Measurements from ENCODE around the gene AMIGO2.
A peak's percentile ranks its signal among the peaks of the same experiment; 100 is the strongest.

AMIGO2 gene

DNA sequence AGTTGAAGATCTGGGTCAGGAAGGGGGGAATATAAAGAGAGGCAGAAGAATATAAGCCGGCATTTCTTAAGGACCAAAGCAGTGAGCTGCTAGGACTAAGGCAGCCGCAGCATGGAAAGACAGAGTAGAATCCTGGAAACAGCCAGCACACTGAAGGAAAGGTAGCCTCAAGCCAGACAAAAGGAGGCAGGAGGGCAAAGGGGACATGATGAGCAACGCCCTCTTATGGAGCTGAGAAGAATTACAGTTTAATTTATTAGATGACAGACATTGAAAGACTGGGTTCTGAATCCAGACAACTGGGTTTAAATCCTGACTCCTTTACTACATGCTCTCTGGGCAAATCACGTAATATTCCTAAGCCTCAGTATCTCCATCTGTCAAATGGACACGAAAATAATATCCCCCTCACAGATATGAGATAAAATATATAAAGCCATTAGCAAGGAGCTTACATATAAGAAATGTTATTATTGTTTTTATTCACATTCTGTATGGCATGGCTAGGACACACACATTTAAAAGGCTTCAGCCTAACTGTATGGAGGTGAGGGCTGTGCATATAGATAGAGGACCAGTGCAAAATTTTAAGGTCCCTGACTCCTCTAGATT is 8.4 kb downstream of the AMIGO2 start:
- Histone ChIP-seq H4K8ac (ENCODE audit: low read depth, low read length) (no peak overlapping the region), H3K79me2 (ENCODE audit: control insufficient read depth, insufficient read depth, low read length, poor library complexity) (no peaks in the 10 kb centered on the region), H3K4me1 (ENCODE audit: control insufficient read depth in 1 of 2, insufficient read depth in 2 of 2, low read length in 2 of 2) (no peaks in the 10 kb centered on the region), H2AK5ac (ENCODE audit: low read length) (no peak overlapping the region), H3K18ac (ENCODE audit: low read length) (no peak overlapping the region), H3K27me3 (ENCODE audit: insufficient read depth, low read length) (no peaks in the 10 kb centered on the region), H3K4me3 (ENCODE audit: low read depth, low read length) (no peak overlapping the region), H3K79me1 (ENCODE audit: low read length) (no peaks in the 10 kb centered on the region), H2AFZ (ENCODE audit: insufficient read depth, low read length, poor library complexity) (no peak overlapping the region), H3K4me2 (ENCODE audit: low read length) (no peak overlapping the region), H4K91ac (ENCODE audit: low read depth, low read length) (no peak overlapping the region), H3K14ac (ENCODE audit: low read length) (no peak overlapping the region), H3K9me3 (ENCODE audit: insufficient read depth, low read depth, low read length) (no peaks in the 10 kb centered on the region), H2BK5ac (ENCODE audit: low read depth, low read length, poor library complexity) (no peak overlapping the region), H4K12ac (ENCODE audit: low read depth, low read length) (no peak overlapping the region), H3K9ac (ENCODE audit: low read length) (no peak overlapping the region), H3K27ac (ENCODE audit: low read depth, low read length) (no peak overlapping the region), H3K23ac (ENCODE audit: low read length) (no peak overlapping the region), H2BK12ac (ENCODE audit: low read length) (no peak overlapping the region), H3K36me3 (ENCODE audit: control insufficient read depth in 1 of 2, insufficient read depth in 2 of 2, low read length in 2 of 2) (no peaks in the 10 kb centered on the region), H2BK120ac (ENCODE audit: insufficient read depth, low read length, poor library complexity) (no peak overlapping the region), H3K4ac (ENCODE audit: low read depth, low read length) (no peak overlapping the region)
- peak; percentile 51 to 74 for DNase-seq
- WGBS (ENCODE audit: extremely low coverage, insufficient coverage, insufficient read length): no CpG with 5 or more reads among the region's 5 CpGs

DNA sequence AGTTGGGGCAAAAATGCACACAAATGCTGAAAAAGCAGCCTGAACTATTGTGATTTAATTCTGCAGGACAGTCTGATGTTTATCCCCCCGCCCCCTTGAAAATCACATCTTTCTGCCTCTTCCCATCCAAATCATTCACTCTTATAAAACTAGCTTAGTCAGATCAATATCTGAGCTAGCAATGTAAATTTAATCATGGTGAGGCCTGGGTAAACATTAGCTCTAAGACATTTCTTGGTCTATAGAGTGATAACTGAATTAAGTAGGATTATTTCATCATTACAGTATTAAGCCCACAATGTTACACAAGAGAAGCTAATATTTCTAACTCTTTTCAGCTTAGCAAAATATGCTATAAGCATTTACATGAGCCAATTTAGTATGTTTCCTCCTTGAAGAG is 9.4 kb downstream of the AMIGO2 start:
- Histone ChIP-seq H3K4ac (ENCODE audit: low read depth, low read length) (no peak overlapping the region), H4K12ac (ENCODE audit: low read depth, low read length) (no peak overlapping the region), H3K79me1 (ENCODE audit: low read length) (no peaks in the 10 kb centered on the region), H3K36me3 (ENCODE audit: control insufficient read depth in 1 of 2, insufficient read depth in 2 of 2, low read length in 2 of 2) (no peaks in the 10 kb centered on the region), H3K4me3 (ENCODE audit: low read depth, low read length) (no peak overlapping the region), H3K27ac (ENCODE audit: low read depth, low read length) (no peak overlapping the region), H3K4me1 (ENCODE audit: control insufficient read depth in 1 of 2, insufficient read depth in 2 of 2, low read length in 2 of 2) (no peaks in the 10 kb centered on the region), H4K91ac (ENCODE audit: low read depth, low read length) (no peak overlapping the region), H3K23ac (ENCODE audit: low read length) (no peak overlapping the region), H2AFZ (ENCODE audit: insufficient read depth, low read length, poor library complexity) (no peak overlapping the region), H3K9me3 (ENCODE audit: insufficient read depth, low read depth, low read length) (no peaks in the 10 kb centered on the region), H2AK5ac (ENCODE audit: low read length) (no peak overlapping the region), H2BK12ac (ENCODE audit: low read length) (no peak overlapping the region), H2BK120ac (ENCODE audit: insufficient read depth, low read length, poor library complexity) (no peak overlapping the region), H3K27me3 (ENCODE audit: insufficient read depth, low read length) (no peaks in the 10 kb centered on the region), H3K9ac (ENCODE audit: low read length) (no peak overlapping the region), H3K79me2 (ENCODE audit: control insufficient read depth, insufficient read depth, low read length, poor library complexity) (no peaks in the 10 kb centered on the region), H4K8ac (ENCODE audit: low read depth, low read length) (no peak overlapping the region), H3K4me2 (ENCODE audit: low read length) (no peak overlapping the region), H3K14ac (ENCODE audit: low read length) (no peak overlapping the region), H3K18ac (ENCODE audit: low read length) (no peak overlapping the region), H2BK5ac (ENCODE audit: low read depth, low read length, poor library complexity) (no peak overlapping the region)
- no CpG with 5 or more reads among the region's 1 CpG for WGBS (ENCODE audit: extremely low coverage, insufficient coverage, insufficient read length)
- no peak for DNase-seq

GRCh38 chr12:47068539-47068938 is 11.2 kb downstream of the AMIGO2 start:
- no peak overlapping the region for H4K8ac ChIP-seq (ENCODE audit: low read depth, low read length)
- H3K4me1 ChIP-seq (ENCODE audit: control insufficient read depth in 1 of 2, insufficient read depth in 2 of 2, low read length in 2 of 2): no peaks in the 10 kb centered on the region
- H3K4me2 ChIP-seq (ENCODE audit: low read length): no peak overlapping the region
- no peak overlapping the region for H3K18ac ChIP-seq (ENCODE audit: low read length)
- H3K23ac ChIP-seq (ENCODE audit: low read length): no peak overlapping the region
- no CpG with 5 or more reads among the region's 6 CpGs for WGBS (ENCODE audit: extremely low coverage, insufficient coverage, insufficient read length)
- H4K91ac ChIP-seq (ENCODE audit: low read depth, low read length): no peak overlapping the region
- H2AFZ ChIP-seq (ENCODE audit: insufficient read depth, low read length, poor library complexity): no peak overlapping the region
- H3K36me3 ChIP-seq (ENCODE audit: control insufficient read depth in 1 of 2, insufficient read depth in 2 of 2, low read length in 2 of 2): no peaks in the 10 kb centered on the region
- no peak overlapping the region for H3K4me3 ChIP-seq (ENCODE audit: low read depth, low read length)
- H3K27ac ChIP-seq (ENCODE audit: low read depth, low read length): no peak overlapping the region
- H2AK5ac ChIP-seq (ENCODE audit: low read length): no peak overlapping the region
- H3K27me3 ChIP-seq (ENCODE audit: insufficient read depth, low read length): no peaks in the 10 kb centered on the region
- H3K14ac ChIP-seq (ENCODE audit: low read length): no peak overlapping the region
- H2BK5ac ChIP-seq (ENCODE audit: low read depth, low read length, poor library complexity): no peak overlapping the region
- no peaks in the 10 kb centered on the region for H3K79me2 ChIP-seq (ENCODE audit: control insufficient read depth, insufficient read depth, low read length, poor library complexity)
- H2BK120ac ChIP-seq (ENCODE audit: insufficient read depth, low read length, poor library complexity): no peak overlapping the region
- no peak overlapping the region for H4K12ac ChIP-seq (ENCODE audit: low read depth, low read length)
- no peak overlapping the region for H3K9ac ChIP-seq (ENCODE audit: low read length)
- H2BK12ac ChIP-seq (ENCODE audit: low read length): no peak overlapping the region
- H3K79me1 ChIP-seq (ENCODE audit: low read length): no peaks in the 10 kb centered on the region
- no peak for DNase-seq
- no peaks in the 10 kb centered on the region for H3K9me3 ChIP-seq (ENCODE audit: insufficient read depth, low read depth, low read length)
- H3K4ac ChIP-seq (ENCODE audit: low read depth, low read length): no peak overlapping the region

GRCh38 chr12:47067771-47068431 is 11.9 kb downstream of the AMIGO2 start:
- H3K79me1 ChIP-seq (ENCODE audit: low read length): no peaks in the 10 kb centered on the region
- no peaks in the 10 kb centered on the region for H3K36me3 ChIP-seq (ENCODE audit: control insufficient read depth in 1 of 2, insufficient read depth in 2 of 2, low read length in 2 of 2)
- H4K91ac ChIP-seq (ENCODE audit: low read depth, low read length): no peak overlapping the region
- H3K4me1 ChIP-seq (ENCODE audit: control insufficient read depth in 1 of 2, insufficient read depth in 2 of 2, low read length in 2 of 2): no peaks in the 10 kb centered on the region
- no CpG with 5 or more reads among the region's 5 CpGs for WGBS (ENCODE audit: extremely low coverage, insufficient coverage, insufficient read length)
- no peak overlapping the region for H4K8ac ChIP-seq (ENCODE audit: low read depth, low read length)
- H3K27me3 ChIP-seq (ENCODE audit: insufficient read depth, low read length): no peaks in the 10 kb centered on the region
- H3K4me2 ChIP-seq (ENCODE audit: low read length): no peak overlapping the region
- H3K23ac ChIP-seq (ENCODE audit: low read length): no peak overlapping the region
- H4K12ac ChIP-seq (ENCODE audit: low read depth, low read length): no peak overlapping the region
- H2AK5ac ChIP-seq (ENCODE audit: low read length): no peak overlapping the region
- no peak overlapping the region for H3K4ac ChIP-seq (ENCODE audit: low read depth, low read length)
- H3K4me3 ChIP-seq (ENCODE audit: low read depth, low read length): no peak overlapping the region
- no peak overlapping the region for H2BK12ac ChIP-seq (ENCODE audit: low read length)
- H2BK120ac ChIP-seq (ENCODE audit: insufficient read depth, low read length, poor library complexity): no peak overlapping the region
- no peak overlapping the region for H3K9ac ChIP-seq (ENCODE audit: low read length)
- no peak overlapping the region for H2BK5ac ChIP-seq (ENCODE audit: low read depth, low read length, poor library complexity)
- no peak overlapping the region for H3K14ac ChIP-seq (ENCODE audit: low read length)
- no peak overlapping the region for H2AFZ ChIP-seq (ENCODE audit: insufficient read depth, low read length, poor library complexity)
- no peak for DNase-seq
- H3K79me2 ChIP-seq (ENCODE audit: control insufficient read depth, insufficient read depth, low read length, poor library complexity): no peaks in the 10 kb centered on the region
- H3K9me3 ChIP-seq (ENCODE audit: insufficient read depth, low read depth, low read length): no peaks in the 10 kb centered on the region
- H3K27ac ChIP-seq (ENCODE audit: low read depth, low read length): no peak overlapping the region
- no peak overlapping the region for H3K18ac ChIP-seq (ENCODE audit: low read length)

All from trophoblast cell (in vitro differentiated cells and primary cell).